Neural cell (in vitro differentiated cells): ENCODE data around the gene DDX51. TPM values are rescaled to one million over a fixed set of nuclear protein-coding genes. Genes with fewer than 3 reads are reported as not detected.

Experiments used
- H2AFZ ChIP-seq: fragments of 200-600, 300-800 bp; sonication (generic), shearing (Covaris generic); 2 replicates; pipeline ENCODE4 v1.6.0; 2014; ENCODE audit warnings: low read depth, mild to moderate bottlenecking, antibody characterized with exemption, low read length, moderate library complexity
- H3F3A ChIP-seq: fragments of 200-600 bp; shearing (Covaris generic); 2 replicates; pipeline ENCODE4 v1.6.1; 2016; ENCODE audit warnings: mild to moderate bottlenecking, moderate library complexity, mixed read lengths, antibody characterized with exemption, low read length; ENCODE audit not compliant: insufficient read depth, poor library complexity, severe bottlenecking
- H3K27ac ChIP-seq: fragments of 200-600, 300-800 bp; sonication (generic), shearing (Covaris generic); 2 replicates; pipeline ENCODE4 v1.5.1; 2014; ENCODE audit warnings: mild to moderate bottlenecking, low read length, moderate library complexity
- H3K27me3 ChIP-seq: fragments of 300-800, 200-600 bp; sonication (generic), shearing (Covaris generic); 2 replicates; pipeline ENCODE4 v1.6.0; 2014; ENCODE audit warnings: mild to moderate bottlenecking, low read depth, low read length, moderate library complexity; ENCODE audit not compliant: insufficient read depth
- H3K36me3 ChIP-seq: fragments of 300-800, 200-600 bp; sonication (generic), shearing (Covaris generic); 2 replicates; pipeline ENCODE4 v1.5.1; 2014; ENCODE audit warnings: mild to moderate bottlenecking, antibody characterized with exemption, low read length, moderate library complexity; ENCODE audit not compliant: insufficient read depth
- H3K4me2 ChIP-seq: fragments of 300-800, 200-600 bp; sonication (generic), shearing (Covaris generic); 2 replicates; pipeline ENCODE4 v1.6.0; 2014; ENCODE audit warnings: mild to moderate bottlenecking, low read length
- H3K4me3 ChIP-seq: fragments of 300-800, 200-600 bp; sonication (generic), shearing (Covaris generic); 2 replicates; pipeline ENCODE4 v1.5.1; 2014; ENCODE audit warnings: mild to moderate bottlenecking, low read length, moderate library complexity
- H3K79me2 ChIP-seq: fragments of 200-600 bp; shearing (Covaris generic); replicated peaks from 2 replicates; pipeline ENCODE4 v1.6.0; 2014; ENCODE audit warnings: mild to moderate bottlenecking, low read length, moderate library complexity; ENCODE audit not compliant: insufficient read depth
- H3K9ac ChIP-seq: fragments of 300-800, 200-600 bp; sonication (generic), shearing (Covaris generic); 2 replicates; pipeline ENCODE4 v1.6.1; 2016; ENCODE audit warnings: mild to moderate bottlenecking, low read length, mixed read lengths
- H3K9me2 ChIP-seq: fragments of 200-600 bp; shearing (Covaris generic); 2 replicates; pipeline ENCODE4 v1.6.1; 2016; ENCODE audit warnings: mild to moderate bottlenecking, low read length, mixed read lengths; ENCODE audit not compliant: insufficient read depth
- H3K9me3 ChIP-seq: fragments of 200-600, 300-800 bp; sonication (generic), shearing (Covaris generic); 2 replicates; pipeline ENCODE4 v1.6.1; 2016; ENCODE audit warnings: mild to moderate bottlenecking, mixed run types, low read length, moderate library complexity, mixed read lengths
- H4K20me1 ChIP-seq: fragments of 200-600 bp; shearing (Covaris generic); 2 replicates; pipeline ENCODE4 v1.6.1; 2016; ENCODE audit warnings: mild to moderate bottlenecking, mixed run types; ENCODE audit not compliant: insufficient read depth
- CTCF ChIP-seq: fragments of 450-650 bp; IDR thresholded peaks from 2 replicates; pipeline ENCODE4 v1.5.1; 2014; ENCODE audit warnings: antibody characterized with exemption, mild to moderate bottlenecking, moderate library complexity; ENCODE audit not compliant: poor library complexity, severe bottlenecking
- EP300 ChIP-seq: fragments of 450-650 bp; conservative IDR thresholded peaks from 2 replicates; pipeline ENCODE4 v1.6.1; 2014; ENCODE audit warnings: antibody characterized with exemption, mild to moderate bottlenecking, moderate library complexity; ENCODE audit not compliant: poor library complexity, severe bottlenecking
- EZH2 ChIP-seq: fragments of 200-600, 300-800 bp; shearing (Covaris generic), sonication (generic); IDR thresholded peaks from 2 replicates; pipeline ENCODE4 v1.6.1; 2014; ENCODE audit warnings: antibody characterized with exemption, low read length, borderline replicate concordance, mild to moderate bottlenecking; ENCODE audit not compliant: insufficient read depth, poor library complexity, severe bottlenecking
- MXI1 ChIP-seq: fragments of 450-650 bp; conservative IDR thresholded peaks from 2 replicates; pipeline ENCODE4 v1.6.1; 2014; ENCODE audit warnings: antibody characterized with exemption, mild to moderate bottlenecking; ENCODE audit not compliant: poor library complexity, severe bottlenecking
- POLR2AphosphoS5 ChIP-seq: IDR thresholded peaks from 2 replicates; pipeline ENCODE4 v1.6.1; 2012
- RAD21 ChIP-seq: fragments of 450-650 bp; conservative IDR thresholded peaks from 2 replicates; pipeline ENCODE4 v1.6.1; 2014; ENCODE audit warnings: antibody characterized with exemption, mild to moderate bottlenecking, moderate library complexity
- REST ChIP-seq: IDR thresholded peaks from 2 replicates; pipeline ENCODE4 v1.6.1; 2012; ENCODE audit warnings: borderline replicate concordance
- SMC3 ChIP-seq: fragments of 450-650 bp; conservative IDR thresholded peaks from 2 replicates; pipeline ENCODE4 v1.6.1; 2014; ENCODE audit warnings: antibody characterized with exemption, mild to moderate bottlenecking, moderate library complexity; ENCODE audit not compliant: poor library complexity
- TAF1 ChIP-seq: IDR thresholded peaks from 2 replicates; pipeline ENCODE4 v1.6.1; 2012; ENCODE audit warnings: low read depth
- polyA plus RNA-seq: library from polyadenylated mRNA; depleted of rRNA; stranded (reverse); fragments of >200 nt; gene quantifications from 2 replicates; pipeline ENCODE4 v1.2.3, GENCODE V29; 2014

Gene DDX51
- polyA plus RNA-seq, 1 donor from 2014 or later = 17.6 TPM

GRCh38 chr12:132121283-132121682 lies 22.8 kb downstream of the DDX51 start:
- Histone ChIP-seq H3K79me2 (no peaks in the 10 kb centered on the region), H3K4me3 (no peak overlapping the region), H3K9ac (no peak overlapping the region), H3F3A (no peaks in the 10 kb centered on the region), H3K27ac (no peak overlapping the region), H4K20me1 (no peaks in the 10 kb centered on the region), H3K4me2 (no peak overlapping the region), H3K9me2 (no peaks in the 10 kb centered on the region), H3K27me3 (no peaks in the 10 kb centered on the region), H2AFZ (no peak overlapping the region), H3K9me3 (no peaks in the 10 kb centered on the region), H3K36me3 (no peaks in the 10 kb centered on the region)
- no peak for TF ChIP-seq EP300
- TF ChIP-seq REST = no peak
- no peak for TF ChIP-seq CTCF
- TF ChIP-seq TAF1 = no peak
- no peak for TF ChIP-seq MXI1
- no peak for TF ChIP-seq RAD21
- TF ChIP-seq EZH2 = no peak
- no peak for TF ChIP-seq SMC3
- no peak for TF ChIP-seq POLR2AphosphoS5

GRCh38 chr12:132118876-132119275 lies 25.2 kb downstream of the DDX51 start:
- H3K9me2 ChIP-seq = no peaks in the 10 kb centered on the region
- no peaks in the 10 kb centered on the region for H3K36me3 ChIP-seq
- H3K4me2 ChIP-seq = no peak overlapping the region
- no peaks in the 10 kb centered on the region for H3F3A ChIP-seq
- no peaks in the 10 kb centered on the region for H3K79me2 ChIP-seq
- no peaks in the 10 kb centered on the region for H3K9me3 ChIP-seq
- H3K27me3 ChIP-seq = no peaks in the 10 kb centered on the region
- no peak overlapping the region for H2AFZ ChIP-seq
- TF ChIP-seq RAD21 = no peak
- no peak for TF ChIP-seq EP300
- TF ChIP-seq REST = no peak
- TF ChIP-seq MXI1 = no peak
- TF ChIP-seq SMC3 = no peak
- TF ChIP-seq POLR2AphosphoS5 = no peak
- TF ChIP-seq TAF1 = no peak
- TF ChIP-seq CTCF = no peak
- no peak for TF ChIP-seq EZH2
- no peak overlapping the region for H3K9ac ChIP-seq
- no peaks in the 10 kb centered on the region for H4K20me1 ChIP-seq
- no peak overlapping the region for H3K27ac ChIP-seq
- H3K4me3 ChIP-seq = no peak overlapping the region
